HL-60 (cell line): ENCODE results near the gene ATXN7L1.

Source experiments
- POLR2AphosphoS5 ChIP-seq: IDR thresholded peaks from 2 replicates; pipeline ENCODE4 v1.6.1; 2012; ENCODE audit warnings: low read depth
- TF ChIP-seq, protein P1 (sequence below): IDR thresholded peaks from one replicate; pipeline ENCODE4 v1.5.1; 2011; ENCODE audit warnings: low read length, control low read depth, inconsistent platforms; ENCODE audit not compliant: insufficient read depth
- TF ChIP-seq, protein P2 (sequence below): IDR thresholded peaks from 2 replicates; pipeline ENCODE4 v1.6.1; 2012; ENCODE audit warnings: low read depth; ENCODE audit not compliant: insufficient replicate concordance

DNA sequence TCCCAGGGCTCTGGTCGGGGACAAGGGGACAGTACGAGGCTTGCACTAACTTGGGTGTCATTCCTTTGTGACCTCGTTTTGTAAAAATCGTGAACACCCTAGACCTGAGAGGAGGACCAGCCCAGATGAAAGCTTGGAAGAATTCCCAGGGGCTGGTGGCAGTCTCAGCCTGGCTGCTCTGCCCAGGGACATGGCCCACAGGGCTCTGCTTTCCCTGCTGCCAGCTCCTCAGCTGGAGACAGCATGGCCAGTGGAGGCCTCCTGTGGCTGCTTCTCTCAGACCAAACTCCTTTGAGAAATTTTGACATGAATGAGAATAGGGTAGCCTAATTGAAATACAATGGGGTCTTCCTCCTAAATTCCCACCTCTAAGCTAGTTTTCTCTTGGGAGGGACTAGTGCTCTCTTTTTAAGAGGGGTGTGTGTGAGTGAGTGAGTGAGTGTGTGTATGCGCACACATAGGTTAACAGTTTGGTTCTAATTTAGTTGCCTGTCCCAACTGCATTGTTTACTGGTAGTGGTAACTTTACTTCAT lies 154.8 kb downstream of the ATXN7L1 start:
- no peak for TF ChIP-seq POLR2AphosphoS5
- TF ChIP-seq, protein P1, sequence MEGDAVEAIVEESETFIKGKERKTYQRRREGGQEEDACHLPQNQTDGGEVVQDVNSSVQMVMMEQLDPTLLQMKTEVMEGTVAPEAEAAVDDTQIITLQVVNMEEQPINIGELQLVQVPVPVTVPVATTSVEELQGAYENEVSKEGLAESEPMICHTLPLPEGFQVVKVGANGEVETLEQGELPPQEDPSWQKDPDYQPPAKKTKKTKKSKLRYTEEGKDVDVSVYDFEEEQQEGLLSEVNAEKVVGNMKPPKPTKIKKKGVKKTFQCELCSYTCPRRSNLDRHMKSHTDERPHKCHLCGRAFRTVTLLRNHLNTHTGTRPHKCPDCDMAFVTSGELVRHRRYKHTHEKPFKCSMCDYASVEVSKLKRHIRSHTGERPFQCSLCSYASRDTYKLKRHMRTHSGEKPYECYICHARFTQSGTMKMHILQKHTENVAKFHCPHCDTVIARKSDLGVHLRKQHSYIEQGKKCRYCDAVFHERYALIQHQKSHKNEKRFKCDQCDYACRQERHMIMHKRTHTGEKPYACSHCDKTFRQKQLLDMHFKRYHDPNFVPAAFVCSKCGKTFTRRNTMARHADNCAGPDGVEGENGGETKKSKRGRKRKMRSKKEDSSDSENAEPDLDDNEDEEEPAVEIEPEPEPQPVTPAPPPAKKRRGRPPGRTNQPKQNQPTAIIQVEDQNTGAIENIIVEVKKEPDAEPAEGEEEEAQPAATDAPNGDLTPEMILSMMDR, result no peak
- TF ChIP-seq, protein P2, sequence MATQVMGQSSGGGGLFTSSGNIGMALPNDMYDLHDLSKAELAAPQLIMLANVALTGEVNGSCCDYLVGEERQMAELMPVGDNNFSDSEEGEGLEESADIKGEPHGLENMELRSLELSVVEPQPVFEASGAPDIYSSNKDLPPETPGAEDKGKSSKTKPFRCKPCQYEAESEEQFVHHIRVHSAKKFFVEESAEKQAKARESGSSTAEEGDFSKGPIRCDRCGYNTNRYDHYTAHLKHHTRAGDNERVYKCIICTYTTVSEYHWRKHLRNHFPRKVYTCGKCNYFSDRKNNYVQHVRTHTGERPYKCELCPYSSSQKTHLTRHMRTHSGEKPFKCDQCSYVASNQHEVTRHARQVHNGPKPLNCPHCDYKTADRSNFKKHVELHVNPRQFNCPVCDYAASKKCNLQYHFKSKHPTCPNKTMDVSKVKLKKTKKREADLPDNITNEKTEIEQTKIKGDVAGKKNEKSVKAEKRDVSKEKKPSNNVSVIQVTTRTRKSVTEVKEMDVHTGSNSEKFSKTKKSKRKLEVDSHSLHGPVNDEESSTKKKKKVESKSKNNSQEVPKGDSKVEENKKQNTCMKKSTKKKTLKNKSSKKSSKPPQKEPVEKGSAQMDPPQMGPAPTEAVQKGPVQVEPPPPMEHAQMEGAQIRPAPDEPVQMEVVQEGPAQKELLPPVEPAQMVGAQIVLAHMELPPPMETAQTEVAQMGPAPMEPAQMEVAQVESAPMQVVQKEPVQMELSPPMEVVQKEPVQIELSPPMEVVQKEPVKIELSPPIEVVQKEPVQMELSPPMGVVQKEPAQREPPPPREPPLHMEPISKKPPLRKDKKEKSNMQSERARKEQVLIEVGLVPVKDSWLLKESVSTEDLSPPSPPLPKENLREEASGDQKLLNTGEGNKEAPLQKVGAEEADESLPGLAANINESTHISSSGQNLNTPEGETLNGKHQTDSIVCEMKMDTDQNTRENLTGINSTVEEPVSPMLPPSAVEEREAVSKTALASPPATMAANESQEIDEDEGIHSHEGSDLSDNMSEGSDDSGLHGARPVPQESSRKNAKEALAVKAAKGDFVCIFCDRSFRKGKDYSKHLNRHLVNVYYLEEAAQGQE, result no peak
